GM21360 (cell line): Measurements from ENCODE around the gene CHRNB1.

ENCODE experiments used
- ATAC-seq: cut with Tn5 transposase; IDR thresholded peaks from one replicate; pipeline ENCODE4 v1.9.1; 2021; ENCODE audit warnings: mild to moderate bottlenecking, moderate library complexity; ENCODE audit not compliant: unreplicated experiment

CHRNB1 gene

GRCh38 chr17:7483255-7484066 is 38.6 kb downstream of the CHRNB1 start:
- ATAC-seq, result peak; percentile 27

- ATAC-seq, result peak; percentile 49
These were observed 39.4 kb downstream of the CHRNB1 start, which contains the start of gene POLR2A for GRCh38 chr17:7484067-7484918. TSS of gene POLR2A (plus strand) at chr17:7484366.

- no peak for ATAC-seq
These were observed 40.1 kb downstream of the CHRNB1 start for GRCh38 chr17:7484919-7485377.

- no peak for ATAC-seq
These were observed 41.3 kb downstream of the CHRNB1 start for GRCh38 chr17:7486181-7486580.

GRCh38 chr17:7490144-7490543 is 45.3 kb downstream of the CHRNB1 start:
- ATAC-seq, result no peak

GRCh38 chr17:7491583-7491982 is 46.7 kb downstream of the CHRNB1 start:
- ATAC-seq, result no peak

GRCh38 chr17:7493941-7494340 is 49.1 kb downstream of the CHRNB1 start:
- no peak for ATAC-seq

GRCh38 chr17:7495906-7496434 is 51.1 kb downstream of the CHRNB1 start:
- no peak for ATAC-seq

- ATAC-seq, result no peak
These were observed 51.8 kb downstream of the CHRNB1 start for GRCh38 chr17:7496470-7497183.

- ATAC-seq, result no peak
These were observed 52.4 kb downstream of the CHRNB1 start for GRCh38 chr17:7497228-7497627.

GRCh38 chr17:7497636-7498035 is 52.8 kb downstream of the CHRNB1 start:
- ATAC-seq, result no peak

- ATAC-seq, result no peak
These were observed 54.3 kb downstream of the CHRNB1 start for GRCh38 chr17:7499161-7499560.

- no peak for ATAC-seq
These were observed 56.9 kb downstream of the CHRNB1 start for GRCh38 chr17:7501729-7502128.

- ATAC-seq, result no peak
These were observed 57.4 kb downstream of the CHRNB1 start for GRCh38 chr17:7502171-7502847.

- no peak for ATAC-seq
These were observed 58.1 kb downstream of the CHRNB1 start for GRCh38 chr17:7502987-7503386.

- ATAC-seq, result no peak
These were observed 58.7 kb downstream of the CHRNB1 start for GRCh38 chr17:7503521-7503920.
